Neural progenitor cell (in vitro differentiated cells): ENCODE data around the gene ATOSB. TPM values are rescaled to one million over a fixed set of nuclear protein-coding genes. Genes with fewer than 3 reads are reported as not detected.
"Not testable (repeated sequence)": the region's sequence is repeated elsewhere in the genome, so short reads cannot be mapped to it uniquely, and the experiment has no call there.

Experiments used
- DNase-seq: peaks from one replicate; pipeline ENCODE4 v3.0.0-alpha.2; 2016; ENCODE audit warnings: low spot score
- H2AFZ ChIP-seq: fragments of 200-600 bp; sonication (generic); replicated peaks from 2 replicates; pipeline ENCODE4 v1.6.1; 2016; ENCODE audit warnings: antibody characterized with exemption
- H3F3A ChIP-seq: fragments of 200-600 bp; sonication (generic); 2 replicates; pipeline ENCODE4 v1.6.1; 2016; ENCODE audit warnings: antibody characterized with exemption, low read depth
- H3K27ac ChIP-seq: fragments of 200-600 bp; sonication (generic); 2 replicates; pipeline ENCODE4 v1.5.1; 2016; ENCODE audit warnings: mild to moderate bottlenecking
- H3K27me3 ChIP-seq: fragments of 200-600 bp; sonication (generic); 2 replicates; pipeline ENCODE4 v1.6.1; 2016; ENCODE audit warnings: mild to moderate bottlenecking, moderate library complexity
- H3K36me3 ChIP-seq: fragments of 200-600 bp; sonication (generic); 2 replicates; pipeline ENCODE4 v1.5.1; 2016
- H3K4me1 ChIP-seq: fragments of 200-600 bp; sonication (generic); 2 replicates; pipeline ENCODE4 v1.6.1; 2016; ENCODE audit warnings: mixed run types
- H3K4me2 ChIP-seq: fragments of 200-600 bp; sonication (generic); 2 replicates; pipeline ENCODE4 v1.6.1; 2016
- H3K4me3 ChIP-seq: fragments of 200-600 bp; sonication (generic); 2 replicates; pipeline ENCODE4 v1.5.1; 2016
- H3K79me2 ChIP-seq: fragments of 200-600 bp; sonication (generic); 2 replicates; pipeline ENCODE4 v1.6.1; 2016; ENCODE audit warnings: low read depth
- H3K9ac ChIP-seq: fragments of 200-600 bp; sonication (generic); 2 replicates; pipeline ENCODE4 v1.6.1; 2016
- H3K9me3 ChIP-seq: fragments of 200-600 bp; sonication (generic); 2 replicates; pipeline ENCODE4 v1.5.1; 2016; ENCODE audit warnings: low read depth
- H4K20me1 ChIP-seq: fragments of 200-600 bp; sonication (generic); 2 replicates; pipeline ENCODE4 v1.6.1; 2016; ENCODE audit warnings: low read depth
- H3K27ac Mint-ChIP-seq: 3 replicates; pipeline ENCODE4 v1.8.0; 2021; ENCODE audit warnings: mixed read lengths
- H3K27me3 Mint-ChIP-seq: 2 replicates; pipeline ENCODE4 v1.8.0; 2022; ENCODE audit warnings: low read depth, mild to moderate bottlenecking, inconsistent platforms, moderate library complexity, mixed read lengths; ENCODE audit not compliant: insufficient read depth
- H3K36me3 Mint-ChIP-seq: 3 replicates; pipeline ENCODE4 v1.8.0; 2021; ENCODE audit warnings: mixed read lengths
- H3K4me1 Mint-ChIP-seq: 3 replicates; pipeline ENCODE4 v1.8.0; 2021; ENCODE audit warnings: mixed read lengths
- H3K4me3 Mint-ChIP-seq: 3 replicates; pipeline ENCODE4 v1.8.0; 2021; ENCODE audit warnings: mild to moderate bottlenecking, moderate library complexity, mixed read lengths
- H3K9me3 Mint-ChIP-seq: 3 replicates; pipeline ENCODE4 v1.8.0; 2020; ENCODE audit warnings: mixed read lengths
- EZH2 ChIP-seq: fragments of 200-600 bp; sonication (generic); IDR thresholded peaks from 2 replicates; pipeline ENCODE4 v1.6.1; 2017; ENCODE audit warnings: antibody characterized with exemption, mild to moderate bottlenecking, moderate library complexity
- EZH2phosphoT487 ChIP-seq: fragments of 200-600 bp; sonication (generic); IDR thresholded peaks from 2 replicates; pipeline ENCODE4 v1.6.1; 2017; ENCODE audit warnings: antibody characterized with exemption
- total RNA-seq: library from RNA; depleted of rRNA; stranded (reverse); fragments of >200 nt; gene quantifications from 2 replicates; pipeline ENCODE4 v1.2.3, GENCODE V29; 2015; ENCODE audit warnings: low replicate concordance
- TF ChIP-seq, protein P1 (sequence below): fragments of 200-600 bp; sonication (generic); IDR thresholded peaks from 2 replicates; pipeline ENCODE4 v1.5.1; 2017; ENCODE audit warnings: antibody characterized with exemption, mild to moderate bottlenecking

ATOSB gene
- total RNA-seq, 1 donor from 2014 or later, result 8.5 TPM

DNA sequence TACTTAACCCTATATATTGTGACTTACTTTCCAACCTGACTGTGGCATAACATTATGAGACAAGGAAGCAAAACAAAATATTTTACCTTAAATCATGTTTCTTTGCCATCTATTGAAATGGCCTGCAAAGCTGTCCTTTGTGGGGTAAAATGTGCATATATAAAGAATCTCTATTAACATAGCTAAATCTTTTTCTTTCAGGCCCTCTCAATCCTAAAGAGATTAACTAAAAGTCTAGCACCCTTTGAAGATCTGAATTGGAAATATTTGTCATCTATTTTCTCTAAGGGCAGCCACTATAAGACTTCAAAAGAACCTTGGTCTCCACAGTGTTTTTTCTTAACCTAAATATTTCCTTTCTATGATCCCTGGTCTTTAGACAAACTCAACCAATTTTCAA lies 41.1 kb upstream of the ATOSB start:
- Histone ChIP-seq H3K4me2 (no peak overlapping the region), H3K4me3 (no peak overlapping the region), H3K9ac (no peak overlapping the region), H3F3A (peaks cover 5% of the 10 kb centered on the region), H4K20me1 (no peaks in the 10 kb centered on the region), H3K79me2 (no peaks in the 10 kb centered on the region), H3K36me3 (no peaks in the 10 kb centered on the region), H3K27me3 (no peaks in the 10 kb centered on the region), H3K27ac (no peak overlapping the region), H3K4me1 (no peaks in the 10 kb centered on the region), H2AFZ (no peak overlapping the region), H3K9me3 (no peaks in the 10 kb centered on the region)
- H3K4me3 Mint-ChIP-seq, result no peak overlapping the region
- peaks cover 3% of the 10 kb centered on the region for H3K27me3 Mint-ChIP-seq
- no peak for TF ChIP-seq EZH2phosphoT487
- TF ChIP-seq, protein P1, sequence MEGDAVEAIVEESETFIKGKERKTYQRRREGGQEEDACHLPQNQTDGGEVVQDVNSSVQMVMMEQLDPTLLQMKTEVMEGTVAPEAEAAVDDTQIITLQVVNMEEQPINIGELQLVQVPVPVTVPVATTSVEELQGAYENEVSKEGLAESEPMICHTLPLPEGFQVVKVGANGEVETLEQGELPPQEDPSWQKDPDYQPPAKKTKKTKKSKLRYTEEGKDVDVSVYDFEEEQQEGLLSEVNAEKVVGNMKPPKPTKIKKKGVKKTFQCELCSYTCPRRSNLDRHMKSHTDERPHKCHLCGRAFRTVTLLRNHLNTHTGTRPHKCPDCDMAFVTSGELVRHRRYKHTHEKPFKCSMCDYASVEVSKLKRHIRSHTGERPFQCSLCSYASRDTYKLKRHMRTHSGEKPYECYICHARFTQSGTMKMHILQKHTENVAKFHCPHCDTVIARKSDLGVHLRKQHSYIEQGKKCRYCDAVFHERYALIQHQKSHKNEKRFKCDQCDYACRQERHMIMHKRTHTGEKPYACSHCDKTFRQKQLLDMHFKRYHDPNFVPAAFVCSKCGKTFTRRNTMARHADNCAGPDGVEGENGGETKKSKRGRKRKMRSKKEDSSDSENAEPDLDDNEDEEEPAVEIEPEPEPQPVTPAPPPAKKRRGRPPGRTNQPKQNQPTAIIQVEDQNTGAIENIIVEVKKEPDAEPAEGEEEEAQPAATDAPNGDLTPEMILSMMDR, result no peak
- TF ChIP-seq EZH2, result no peak
- H3K4me1 Mint-ChIP-seq, result peaks cover 5% of the 10 kb centered on the region
- DNase-seq, result no peak
- peaks cover 11% of the 10 kb centered on the region for H3K9me3 Mint-ChIP-seq
- H3K36me3 Mint-ChIP-seq, result no peaks in the 10 kb centered on the region
- no peak overlapping the region for H3K27ac Mint-ChIP-seq

DNA sequence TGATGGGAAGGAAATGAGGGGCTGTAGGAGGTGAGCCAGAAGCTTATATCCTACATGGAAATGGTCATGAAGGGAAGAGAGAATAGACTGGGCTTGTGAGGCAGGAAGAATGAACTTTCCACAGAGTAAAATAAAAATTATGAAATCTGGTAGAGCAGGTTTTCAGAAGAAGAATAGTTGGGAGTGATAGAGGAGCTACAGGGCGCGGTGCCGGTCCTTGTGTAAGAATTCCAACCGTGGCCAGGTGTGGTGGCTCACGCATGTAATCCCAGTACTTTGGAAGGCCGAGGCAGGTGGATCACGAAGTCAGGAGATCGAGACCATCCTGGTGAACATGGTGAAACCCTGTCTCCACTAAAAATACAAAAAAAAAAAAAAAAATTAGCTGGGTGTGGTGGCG lies 37.3 kb upstream of the ATOSB start:
- H3K36me3 Mint-ChIP-seq, result no peaks in the 10 kb centered on the region
- no peaks in the 10 kb centered on the region for H3K4me1 Mint-ChIP-seq
- H3K4me1 ChIP-seq, result no peaks in the 10 kb centered on the region
- H2AFZ ChIP-seq, result no peak overlapping the region
- no peaks in the 10 kb centered on the region for H3K79me2 ChIP-seq
- TF ChIP-seq, protein P1, result no peak
- TF ChIP-seq EZH2phosphoT487, result no peak
- no peak for TF ChIP-seq EZH2
- no peak overlapping the region for H3K9ac ChIP-seq
- no peaks in the 10 kb centered on the region for H3K36me3 ChIP-seq
- no peaks in the 10 kb centered on the region for H3K9me3 ChIP-seq
- H3K4me2 ChIP-seq, result no peak overlapping the region
- no peaks in the 10 kb centered on the region for H3F3A ChIP-seq
- no peaks in the 10 kb centered on the region for H4K20me1 ChIP-seq
- no peak for DNase-seq
- no peak overlapping the region for H3K4me3 Mint-ChIP-seq
- H3K27ac ChIP-seq, result no peak overlapping the region
- peaks cover 26% of the 10 kb centered on the region for H3K9me3 Mint-ChIP-seq
- H3K4me3 ChIP-seq, result no peak overlapping the region
- H3K27me3 Mint-ChIP-seq, result peaks cover 4% of the 10 kb centered on the region
- no peak overlapping the region for H3K27ac Mint-ChIP-seq
- no peaks in the 10 kb centered on the region for H3K27me3 ChIP-seq

DNA sequence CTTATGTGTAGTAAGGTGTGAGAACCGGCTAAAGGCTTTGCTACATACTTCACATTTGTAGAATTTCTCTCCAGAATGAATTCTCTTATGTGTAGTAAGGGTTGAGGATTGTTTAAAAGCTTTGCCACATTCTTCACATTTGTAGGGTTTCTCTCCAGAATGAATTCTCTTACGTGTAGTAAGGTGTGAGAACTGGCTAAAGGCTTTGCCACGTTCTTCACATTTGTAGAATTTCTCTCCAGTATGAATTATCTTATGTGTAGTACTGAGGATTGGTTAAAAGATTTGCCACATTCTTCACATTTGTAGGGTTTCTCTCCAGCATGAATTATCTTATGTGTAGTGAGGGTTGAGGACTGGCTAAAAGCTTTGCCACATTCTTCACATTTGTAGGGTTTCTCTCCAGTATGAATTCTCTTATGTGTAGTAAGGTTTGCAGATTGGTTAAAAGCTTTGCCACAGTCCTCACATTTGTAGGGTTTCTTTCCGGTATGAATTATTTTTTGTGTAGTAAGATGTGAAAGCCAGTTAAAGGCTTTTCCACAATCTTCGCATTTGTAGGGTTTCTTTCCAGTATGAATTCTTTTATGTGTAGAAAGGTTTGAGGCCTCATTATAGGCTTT lies 32.4 kb upstream of the ATOSB start:
- not testable (repeated sequence) for H3K27ac ChIP-seq, H2AFZ ChIP-seq, H3K9ac ChIP-seq, H3K9me3 ChIP-seq, H3K27me3 Mint-ChIP-seq, H3K4me3 ChIP-seq, H3K36me3 ChIP-seq, H3K4me1 Mint-ChIP-seq, H3K4me2 ChIP-seq, H3F3A ChIP-seq, H3K4me3 Mint-ChIP-seq, H3K36me3 Mint-ChIP-seq, H3K27ac Mint-ChIP-seq, H3K79me2 ChIP-seq, H3K4me1 ChIP-seq, H3K27me3 ChIP-seq, H4K20me1 ChIP-seq, DNase-seq
- H3K9me3 Mint-ChIP-seq, result peaks cover 38% of the 10 kb centered on the region

DNA sequence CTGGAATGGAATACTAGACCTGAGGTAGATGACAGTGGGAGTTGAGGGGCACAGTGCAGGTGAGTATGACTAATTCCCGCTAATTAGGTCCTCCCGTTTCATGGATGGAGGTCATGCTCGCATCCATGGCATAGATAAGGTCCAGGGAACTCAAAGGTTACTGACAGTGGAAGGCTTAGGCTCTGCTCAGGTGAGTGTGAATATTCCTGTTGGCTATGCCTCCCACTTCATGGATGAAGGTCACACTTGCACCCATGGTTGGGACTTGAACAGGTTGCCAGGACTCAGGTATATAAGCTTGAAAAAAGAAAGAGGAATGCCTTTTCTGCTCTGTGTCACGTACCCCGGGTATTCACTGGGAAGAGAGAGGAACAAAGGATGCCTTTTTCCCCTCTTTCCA lies 26.4 kb upstream of the ATOSB start:
- Mint-ChIP-seq H3K4me3 (no peak overlapping the region), H3K9me3 (peaks cover 35% of the 10 kb centered on the region), H3K4me1 (no peaks in the 10 kb centered on the region), H3K27ac (no peak overlapping the region), H3K36me3 (no peaks in the 10 kb centered on the region), H3K27me3 (peaks cover 6% of the 10 kb centered on the region)
- TF ChIP-seq, protein P1, result no peak
- TF ChIP-seq EZH2, result no peak
- TF ChIP-seq EZH2phosphoT487, result no peak
- Histone ChIP-seq H3K9me3 (peaks cover 12% of the 10 kb centered on the region), H4K20me1 (no peaks in the 10 kb centered on the region), H3F3A (no peaks in the 10 kb centered on the region), H3K27me3 (no peaks in the 10 kb centered on the region), H3K4me2 (no peak overlapping the region), H3K4me1 (no peaks in the 10 kb centered on the region), H3K36me3 (no peaks in the 10 kb centered on the region), H3K79me2 (no peaks in the 10 kb centered on the region), H2AFZ (no peak overlapping the region), H3K4me3 (no peak overlapping the region), H3K27ac (no peak overlapping the region), H3K9ac (no peak overlapping the region)
- no peak for DNase-seq
